ENCODE measurements around the gene PDE6B. TPM values are rescaled to one million over a fixed set of nuclear protein-coding genes. Genes with fewer than 3 reads are reported as not detected.

Gene PDE6B
- total RNA-seq, 4 donors from 2014 or later = 0.32 to 5.6 (median 2.9) TPM

DNA sequence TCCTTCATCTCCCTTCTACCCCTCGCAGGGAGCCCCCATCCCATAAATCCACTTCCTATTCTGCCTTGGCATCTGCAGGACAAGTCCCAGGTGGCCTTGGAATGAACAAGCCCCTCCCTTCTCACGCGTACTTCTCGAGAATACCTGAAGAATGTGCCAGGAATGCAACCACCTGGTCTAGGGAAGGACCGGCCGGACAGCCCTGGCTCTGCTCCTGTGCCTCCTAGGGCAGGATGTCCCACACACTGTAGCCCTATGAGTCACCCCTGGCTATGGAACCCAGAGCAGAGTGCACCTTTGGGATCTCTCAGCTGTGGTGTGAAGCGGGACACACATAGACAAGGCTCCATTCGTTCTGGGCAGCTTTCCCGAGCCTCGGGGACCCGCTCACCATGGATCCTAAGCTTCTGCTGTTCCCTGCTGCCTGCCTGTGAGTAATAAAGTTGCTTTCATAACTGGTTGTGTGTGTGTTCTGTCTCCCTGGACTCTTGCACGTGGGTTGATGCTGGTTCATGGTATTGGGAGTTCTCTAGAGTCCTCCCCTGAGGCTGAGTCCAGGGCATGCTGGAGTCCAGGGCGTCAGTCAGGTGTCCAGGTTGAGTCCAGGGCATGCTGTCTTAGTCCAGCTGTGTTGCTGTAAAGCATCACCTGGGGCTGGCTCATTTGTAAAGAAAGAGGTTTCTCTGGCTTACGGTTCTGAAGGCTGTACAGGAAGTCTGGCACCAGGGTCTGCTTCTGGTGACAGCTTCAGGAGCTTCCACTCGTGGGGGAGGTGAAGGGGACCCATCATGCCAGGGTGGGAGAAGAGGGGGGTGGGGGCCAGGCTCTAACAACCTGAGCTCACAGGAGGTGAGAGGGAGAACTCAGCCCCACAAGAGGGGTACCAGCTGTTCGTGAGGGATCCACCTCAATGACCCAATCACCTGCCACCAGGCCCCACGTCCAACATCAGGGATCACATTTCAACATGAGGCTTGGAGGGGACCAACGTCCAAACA, 7.4 kb upstream of the PDE6B start:
- TF ChIP-seq, protein P1, sequence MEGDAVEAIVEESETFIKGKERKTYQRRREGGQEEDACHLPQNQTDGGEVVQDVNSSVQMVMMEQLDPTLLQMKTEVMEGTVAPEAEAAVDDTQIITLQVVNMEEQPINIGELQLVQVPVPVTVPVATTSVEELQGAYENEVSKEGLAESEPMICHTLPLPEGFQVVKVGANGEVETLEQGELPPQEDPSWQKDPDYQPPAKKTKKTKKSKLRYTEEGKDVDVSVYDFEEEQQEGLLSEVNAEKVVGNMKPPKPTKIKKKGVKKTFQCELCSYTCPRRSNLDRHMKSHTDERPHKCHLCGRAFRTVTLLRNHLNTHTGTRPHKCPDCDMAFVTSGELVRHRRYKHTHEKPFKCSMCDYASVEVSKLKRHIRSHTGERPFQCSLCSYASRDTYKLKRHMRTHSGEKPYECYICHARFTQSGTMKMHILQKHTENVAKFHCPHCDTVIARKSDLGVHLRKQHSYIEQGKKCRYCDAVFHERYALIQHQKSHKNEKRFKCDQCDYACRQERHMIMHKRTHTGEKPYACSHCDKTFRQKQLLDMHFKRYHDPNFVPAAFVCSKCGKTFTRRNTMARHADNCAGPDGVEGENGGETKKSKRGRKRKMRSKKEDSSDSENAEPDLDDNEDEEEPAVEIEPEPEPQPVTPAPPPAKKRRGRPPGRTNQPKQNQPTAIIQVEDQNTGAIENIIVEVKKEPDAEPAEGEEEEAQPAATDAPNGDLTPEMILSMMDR (IDR thresholded peaks at IDR 0.05) = no peak
- ATAC-seq (ENCODE audit: low FRiP score) (no peak), DNase-seq (ENCODE audit: low spot score) (no peak)

DNA sequence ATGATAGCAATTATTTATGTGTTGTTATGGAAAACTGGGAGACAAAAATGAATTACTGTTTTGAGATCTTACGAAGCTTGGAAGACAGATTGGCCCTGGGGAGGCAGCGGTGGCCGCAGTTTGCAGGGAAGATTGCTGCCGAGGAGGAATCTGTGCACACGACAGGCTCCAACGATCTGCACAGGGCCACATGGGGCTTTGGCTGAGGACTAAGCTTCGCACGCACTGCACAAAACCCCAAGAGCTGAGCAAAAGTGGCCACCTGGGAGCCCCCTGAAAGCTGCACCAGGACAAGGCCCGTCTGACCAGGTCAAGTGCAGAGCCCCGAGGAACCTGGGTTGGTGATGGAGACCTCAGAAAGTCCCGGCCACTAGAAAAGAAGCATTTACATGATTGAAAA, 5.2 kb upstream of the PDE6B start:
- ATAC-seq (ENCODE audit: low FRiP score) (no peak), DNase-seq (ENCODE audit: low spot score) (no peak)
- TF ChIP-seq, protein P1 (IDR thresholded peaks at IDR 0.05) = no peak

DNA sequence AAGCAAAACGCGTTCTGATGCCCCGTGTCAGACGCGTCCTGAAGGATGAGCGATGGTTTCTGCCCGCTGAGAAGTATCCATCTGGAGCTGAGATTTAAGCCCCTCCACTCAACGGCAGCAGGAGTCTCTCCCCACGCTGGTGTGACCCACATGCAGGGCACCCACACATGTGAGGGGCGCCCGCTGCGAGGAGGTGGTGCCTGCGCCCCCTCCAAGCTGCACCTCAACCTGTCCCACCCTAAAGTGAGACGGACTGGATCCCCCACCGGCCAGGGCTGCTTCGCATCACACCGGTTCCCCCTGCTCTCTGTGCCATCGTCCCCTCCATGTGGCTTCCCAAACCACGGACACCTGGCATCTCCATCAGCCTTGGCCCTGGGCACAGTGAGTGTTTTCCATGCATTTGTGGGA, 4.5 kb upstream of the PDE6B start:
- TF ChIP-seq, protein P1 (IDR thresholded peaks at IDR 0.05) = no peak
- DNase-seq (ENCODE audit: low spot score) (no peak), ATAC-seq (ENCODE audit: low FRiP score) (no peak)

DNA sequence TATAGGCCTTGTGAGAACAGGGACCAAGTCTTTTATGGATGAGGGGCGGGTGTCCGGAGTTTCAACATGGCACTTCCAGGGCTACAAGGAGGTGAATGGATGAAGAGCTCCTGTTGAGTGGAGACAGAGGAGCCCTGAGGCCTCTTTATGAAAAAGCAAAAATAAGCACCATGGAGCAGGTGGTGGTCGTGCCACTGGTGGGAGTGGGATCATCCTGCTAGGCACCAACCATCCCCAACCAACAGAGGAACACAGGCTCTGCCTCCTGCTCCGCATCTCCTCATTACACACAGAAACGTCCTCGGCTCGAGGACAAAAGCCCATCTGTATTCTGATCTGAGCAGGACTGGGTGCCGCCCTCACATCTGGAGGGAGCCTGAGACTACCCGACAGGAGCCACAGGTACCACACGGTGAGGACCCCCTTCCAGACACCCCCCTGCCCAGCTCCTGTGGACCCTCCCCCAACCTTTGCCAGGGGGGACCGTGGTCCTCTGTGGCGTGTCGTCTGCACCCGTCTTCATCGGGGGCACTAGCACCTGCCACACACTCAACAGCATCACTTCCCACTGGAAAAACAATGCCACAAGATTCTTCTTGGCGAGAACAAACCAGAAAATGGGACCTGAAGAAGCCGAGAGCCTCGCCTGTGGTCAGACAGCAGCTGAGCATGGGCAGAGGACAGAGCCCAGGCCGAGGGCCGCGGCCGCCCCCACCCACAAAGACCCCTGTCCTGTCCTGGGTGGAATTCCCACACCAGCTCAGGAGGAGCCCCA, 3.9 kb upstream of the PDE6B start:
- TF ChIP-seq, protein P1 (IDR thresholded peaks at IDR 0.05) = no peak
- no peak for DNase-seq (ENCODE audit: low spot score)
- ATAC-seq (ENCODE audit: low FRiP score) = no peak

DNA sequence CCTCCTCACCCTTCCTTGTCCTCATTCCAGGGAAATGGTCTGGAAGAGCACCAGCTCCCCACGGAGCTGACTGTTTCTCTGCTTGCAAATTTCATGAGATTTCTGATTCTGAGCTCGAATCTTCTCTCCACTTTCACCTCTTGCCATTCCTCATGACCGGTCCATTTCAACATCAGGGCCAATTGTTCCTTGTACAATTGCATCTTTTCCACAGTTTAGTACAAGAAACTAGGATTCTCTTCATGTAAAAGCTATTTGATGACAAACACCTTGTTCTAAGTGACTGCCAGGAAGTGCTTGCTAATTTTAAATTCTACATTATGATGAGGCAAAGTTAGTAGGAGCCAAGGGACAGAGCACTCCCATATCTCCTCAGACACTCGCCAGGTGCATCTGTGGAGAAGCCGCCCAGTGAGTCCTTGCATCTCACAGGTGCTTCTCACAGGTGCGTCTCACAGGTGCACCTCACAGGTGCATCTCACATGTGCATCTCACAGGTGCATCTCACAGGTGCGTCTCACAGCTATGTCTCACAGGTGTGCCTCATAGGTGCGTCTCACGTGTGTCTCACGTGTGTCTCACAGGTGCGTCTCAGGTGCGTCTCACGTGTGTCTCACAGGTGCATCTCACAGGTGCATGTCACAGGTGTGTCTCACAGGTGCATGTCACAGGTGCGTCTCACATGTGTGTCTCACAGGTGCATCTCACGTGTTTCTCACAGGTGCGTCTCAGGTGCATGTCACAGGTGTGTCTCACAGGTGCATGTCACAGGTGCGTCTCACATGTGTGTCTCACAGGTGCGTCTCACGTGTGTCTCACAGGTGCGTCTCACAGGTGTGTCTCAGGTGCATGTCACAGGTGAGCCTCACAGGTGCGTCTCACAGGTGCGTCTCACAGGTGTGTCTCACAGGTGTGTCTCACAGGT, 3.0 kb upstream of the PDE6B start:
- DNase-seq (ENCODE audit: low spot score) (no peak), ATAC-seq (ENCODE audit: low FRiP score) (no peak)
- TF ChIP-seq, protein P1 (IDR thresholded peaks at IDR 0.05) = no peak

All from omental fat pad (tissue), 4 donors.